HG03378 (cell line): ENCODE measurements around the gene NDRG3.
"Not testable (repeated sequence)": the region's sequence is repeated elsewhere in the genome, so short reads cannot be mapped to it uniquely, and the experiment has no call there.

ENCODE experiments used
- ATAC-seq: cut with Tn5 transposase; IDR thresholded peaks from one replicate; pipeline ENCODE4 v1.9.1; 2021; ENCODE audit warnings: mild to moderate bottlenecking, moderate library complexity; ENCODE audit not compliant: unreplicated experiment

Gene NDRG3

GRCh38 chr20:36695467-36695866, 50.4 kb downstream of the NDRG3 start:
- not testable (repeated sequence) for ATAC-seq

GRCh38 chr20:36688630-36689029, 57.3 kb downstream of the NDRG3 start:
- ATAC-seq: no peak

- ATAC-seq: no peak
These were observed 58.0 kb downstream of the NDRG3 start for GRCh38 chr20:36687850-36688249.

- no peak for ATAC-seq
These were observed 58.9 kb downstream of the NDRG3 start for GRCh38 chr20:36686944-36687343.

GRCh38 chr20:36686504-36686903, 59.4 kb downstream of the NDRG3 start:
- no peak for ATAC-seq

- ATAC-seq: no peak
These were observed 61.1 kb downstream of the NDRG3 start for GRCh38 chr20:36684747-36685146.

- ATAC-seq: no peak
These were observed 63.6 kb downstream of the NDRG3 start for GRCh38 chr20:36682311-36682710.

- ATAC-seq: no peak
These were observed 68.5 kb downstream of the NDRG3 start for GRCh38 chr20:36677422-36677771.

GRCh38 chr20:36676701-36677421, 69.0 kb downstream of the NDRG3 start:
- ATAC-seq: no peak

- not testable (repeated sequence) for ATAC-seq
These were observed 70.3 kb downstream of the NDRG3 start for GRCh38 chr20:36675545-36675944.

GRCh38 chr20:36672991-36673390, 72.9 kb downstream of the NDRG3 start:
- ATAC-seq: no peak

GRCh38 chr20:36670665-36671357, 75.1 kb downstream of the NDRG3 start:
- no peak for ATAC-seq

- no peak for ATAC-seq
These were observed 79.6 kb downstream of the NDRG3 start for GRCh38 chr20:36666181-36666740.

- ATAC-seq: no peak
These were observed 82.9 kb downstream of the NDRG3 start for GRCh38 chr20:36663031-36663430.

GRCh38 chr20:36658300-36658699, 87.6 kb downstream of the NDRG3 start:
- ATAC-seq: no peak

- ATAC-seq: no peak
These were observed 89.2 kb downstream of the NDRG3 start for GRCh38 chr20:36656733-36657132.

- ATAC-seq: no peak
These were observed 90.9 kb downstream of the NDRG3 start for GRCh38 chr20:36655004-36655403.

- ATAC-seq: no peak
These were observed 91.4 kb downstream of the NDRG3 start for GRCh38 chr20:36654506-36654905.

GRCh38 chr20:36653456-36653855, 92.4 kb downstream of the NDRG3 start:
- ATAC-seq: no peak

GRCh38 chr20:36647196-36648121, 98.4 kb downstream of the NDRG3 start:
- no peak for ATAC-seq

GRCh38 chr20:36646678-36647077, 99.2 kb downstream of the NDRG3 start:
- ATAC-seq: no peak
